HG02885 (cell line): ENCODE measurements around the gene IFNL4.

Experiments
- ATAC-seq: cut with Tn5 transposase; IDR thresholded peaks from one replicate; pipeline ENCODE4 v1.9.1; 2021; ENCODE audit warnings: mild to moderate bottlenecking; ENCODE audit not compliant: unreplicated experiment, poor library complexity

The IFNL4 gene

GRCh38 chr19:39197808-39198207, 50.8 kb downstream of the IFNL4 start:
- ATAC-seq, result no peak

- no peak for ATAC-seq
Measured at GRCh38 chr19:39196860-39197562, 51.6 kb downstream of the IFNL4 start, which contains the start of gene NCCRP1. Gene NCCRP1 (plus strand): TSS chr19:39196964. CDS start chr19:39196983, 19 bp downstream.

GRCh38 chr19:39196320-39196719, 52.3 kb downstream of the IFNL4 start:
- ATAC-seq, result no peak
